GM21737 (cell line): ENCODE measurements around the gene GTF3C6.
"Not testable (repeated sequence)": the region's sequence is repeated elsewhere in the genome, so short reads cannot be mapped to it uniquely, and the experiment has no call there.

ENCODE experiments used
- ATAC-seq: cut with Tn5 transposase; IDR thresholded peaks from one replicate; pipeline ENCODE4 v1.9.1; 2021; ENCODE audit warnings: mild to moderate bottlenecking, moderate library complexity; ENCODE audit not compliant: unreplicated experiment

The GTF3C6 gene, protein sequence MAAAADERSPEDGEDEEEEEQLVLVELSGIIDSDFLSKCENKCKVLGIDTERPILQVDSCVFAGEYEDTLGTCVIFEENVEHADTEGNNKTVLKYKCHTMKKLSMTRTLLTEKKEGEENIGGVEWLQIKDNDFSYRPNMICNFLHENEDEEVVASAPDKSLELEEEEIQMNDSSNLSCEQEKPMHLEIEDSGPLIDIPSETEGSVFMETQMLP

DNA sequence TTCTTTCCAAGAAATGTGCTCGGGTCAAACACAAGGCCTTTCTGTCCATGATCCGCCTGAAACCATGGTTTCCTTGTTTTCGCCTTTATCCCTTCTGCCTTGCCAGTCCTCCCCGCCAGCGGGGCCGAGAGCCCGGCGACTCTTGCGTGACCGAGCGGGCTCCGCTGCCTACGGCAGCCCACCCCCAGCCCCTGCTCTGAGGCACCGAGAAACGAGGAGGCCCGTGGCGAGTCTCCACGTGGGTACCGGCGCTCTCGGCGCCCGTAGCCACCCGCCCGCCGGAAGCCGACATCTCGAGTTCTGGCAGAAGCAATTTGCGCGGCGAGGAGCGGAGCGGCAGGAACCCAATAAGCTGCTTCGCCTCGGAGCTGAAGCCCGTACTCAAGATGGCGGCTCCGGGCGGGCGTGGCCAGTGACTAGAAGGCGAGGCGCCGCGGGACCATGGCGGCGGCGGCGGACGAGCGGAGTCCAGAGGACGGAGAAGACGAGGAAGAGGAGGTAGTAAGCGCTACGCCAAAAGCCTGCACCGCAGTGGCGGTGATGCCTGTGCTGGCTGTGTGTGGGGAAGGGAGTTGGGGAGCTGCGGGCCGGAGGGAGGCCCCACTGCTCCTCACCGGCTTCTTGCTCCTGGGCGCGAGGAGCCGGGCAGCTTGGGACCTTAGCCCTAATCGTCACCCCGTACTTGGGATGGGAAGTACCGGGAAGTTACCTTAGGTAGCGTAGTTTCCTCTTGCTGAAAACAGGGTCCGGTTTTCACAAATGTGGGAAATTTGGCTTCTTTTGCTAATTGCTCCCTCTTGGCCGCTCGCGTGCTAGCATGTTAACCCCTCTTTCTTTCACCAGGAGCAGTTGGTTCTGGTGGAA, at the start of gene GTF3C6:
Gene GTF3C6 (plus strand): TSS at position 378 of the 864 bp plus-strand sequence. CDS start 64 bp downstream, at position 442.
- peak; percentile 97 for ATAC-seq

- ATAC-seq: no peak
These were observed 27.7 kb upstream of the GTF3C6 start for GRCh38 chr6:110930781-110931180.

DNA sequence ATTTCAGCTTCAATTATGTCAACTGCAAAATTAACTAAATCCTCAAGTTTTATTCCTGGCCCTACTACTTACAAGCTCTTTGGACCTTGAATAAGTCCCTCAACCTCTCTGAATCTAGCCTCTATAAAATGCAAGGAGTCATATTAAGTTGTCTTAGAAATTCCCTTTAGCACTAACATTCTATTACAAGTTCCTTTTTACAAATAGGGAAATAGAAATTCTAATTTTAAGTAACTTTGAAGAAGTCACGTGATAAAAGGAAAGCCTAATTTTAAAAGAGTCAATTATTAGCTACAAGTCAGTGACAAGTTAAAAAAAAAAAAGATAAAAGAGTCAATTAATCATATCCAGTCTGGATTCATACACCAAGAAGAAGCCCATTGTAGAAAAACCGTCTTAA, 24.6 kb upstream of the GTF3C6 start:
- ATAC-seq: no peak

DNA sequence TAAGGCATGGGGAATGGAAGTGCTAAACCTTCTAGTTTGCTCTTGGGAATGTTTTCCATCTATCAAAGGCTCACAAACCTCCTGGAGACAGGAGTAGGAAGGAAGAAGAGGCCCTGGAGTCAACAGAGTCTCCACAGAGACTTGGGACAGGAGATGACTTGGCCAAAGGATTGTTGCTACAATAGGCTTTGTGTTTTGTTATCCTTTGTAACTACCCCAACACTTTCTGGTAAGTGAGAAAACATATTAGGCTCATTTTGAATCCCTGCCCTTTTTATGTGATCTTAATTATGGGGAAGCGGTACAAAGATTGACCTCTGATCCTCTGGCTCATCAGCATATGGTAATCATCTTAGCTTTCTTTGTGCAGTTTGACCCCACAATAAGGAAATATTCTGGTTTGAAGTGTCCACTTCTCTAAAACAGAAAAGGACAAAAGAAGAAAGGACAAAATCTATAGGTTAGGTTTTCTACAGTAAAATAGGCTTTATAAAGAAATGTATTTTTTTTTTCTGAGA, 24.1 kb upstream of the GTF3C6 start:
- ATAC-seq: no peak

GRCh38 chr6:110935171-110935570, 23.3 kb upstream of the GTF3C6 start:
- ATAC-seq: no peak

DNA sequence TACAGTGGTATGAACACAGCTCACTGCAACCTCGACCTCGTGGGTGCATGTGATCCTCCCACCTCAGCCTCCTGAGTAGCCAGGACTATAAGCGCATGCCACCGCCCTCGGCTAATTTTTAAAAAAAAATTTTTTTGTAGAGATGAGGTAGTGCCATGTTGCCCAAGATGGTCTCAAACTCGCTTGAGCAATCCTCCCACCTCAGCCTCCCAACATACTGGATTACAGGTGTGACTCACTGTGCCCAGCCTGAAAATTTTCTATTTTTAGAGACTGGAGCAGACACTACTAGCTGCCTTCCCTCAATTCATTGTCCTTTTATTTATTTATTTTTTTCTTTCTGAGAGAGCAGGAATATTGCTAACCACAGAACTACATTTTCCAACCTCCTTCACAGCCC, 20.3 kb upstream of the GTF3C6 start:
- no peak for ATAC-seq

GRCh38 chr6:110939429-110940200, 18.9 kb upstream of the GTF3C6 start:
- ATAC-seq: no peak

- peak; percentile 99 for ATAC-seq
These were observed 13.8 kb upstream of the GTF3C6 start for GRCh38 chr6:110944681-110945151.

- no peak for ATAC-seq
These were observed 12.0 kb upstream of the GTF3C6 start for GRCh38 chr6:110946498-110946897.

GRCh38 chr6:110949679-110950285, 8.7 kb upstream of the GTF3C6 start:
- no peak for ATAC-seq

- no peak for ATAC-seq
These were observed 8.1 kb upstream of the GTF3C6 start for GRCh38 chr6:110950440-110950839.

DNA sequence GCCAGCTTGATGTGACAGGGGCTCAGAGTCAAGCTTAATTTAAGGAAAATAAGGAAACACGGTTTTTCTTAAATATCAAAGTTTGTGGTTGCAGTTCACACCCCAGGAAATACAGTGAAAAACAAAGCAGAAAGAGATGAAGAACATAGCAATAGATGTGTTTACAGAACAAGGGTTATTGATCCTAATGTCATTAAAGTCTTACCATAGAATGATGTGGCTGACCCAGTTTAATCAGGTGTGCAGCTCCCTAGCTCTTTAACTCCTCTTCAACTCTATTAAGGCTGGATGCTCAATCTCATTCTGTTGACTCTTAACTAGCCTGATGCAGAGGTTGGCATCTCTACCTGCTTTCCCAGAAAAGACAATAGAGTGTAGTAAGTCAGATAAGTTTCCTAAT, 7.5 kb upstream of the GTF3C6 start:
- ATAC-seq: no peak

DNA sequence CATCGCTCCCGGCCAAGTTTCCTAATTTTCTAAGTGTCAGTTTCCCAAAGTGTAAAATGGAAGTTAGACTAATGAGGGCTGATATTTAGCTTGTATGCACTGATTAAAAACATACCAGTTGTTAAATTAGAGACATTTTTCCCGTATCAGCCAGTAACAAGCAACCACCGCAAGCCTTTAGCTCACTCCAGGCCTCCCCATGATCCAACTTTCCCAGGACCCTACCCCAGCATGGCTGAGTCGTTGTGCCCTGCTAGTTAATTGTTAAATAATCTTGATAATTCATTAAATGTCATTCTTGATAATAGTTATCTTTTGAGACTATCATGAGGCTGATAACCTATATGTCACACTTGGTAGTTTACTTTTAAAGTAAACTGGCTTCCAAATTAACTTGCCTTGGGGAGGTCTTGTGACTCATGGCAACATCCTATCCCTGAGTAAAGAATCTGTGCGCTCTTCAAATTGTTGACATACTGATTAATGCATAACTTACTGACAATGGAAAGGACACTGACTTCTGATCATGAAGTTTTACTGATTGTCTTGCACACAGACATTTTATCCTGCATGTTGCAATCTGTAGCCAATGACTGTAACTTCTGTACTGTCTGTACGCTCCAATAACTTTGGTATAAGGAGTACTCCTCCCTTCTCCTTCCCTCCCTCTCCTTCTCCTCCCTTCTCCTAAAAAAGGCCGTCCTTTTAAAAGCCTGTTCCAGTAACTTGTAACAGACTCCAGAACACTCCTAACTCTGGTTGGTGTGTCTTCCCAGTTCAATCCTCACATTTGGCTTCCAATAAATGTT, 6.3 kb upstream of the GTF3C6 start:
- ATAC-seq: no peak

- no peak for ATAC-seq
These were observed 4.7 kb upstream of the GTF3C6 start for GRCh38 chr6:110953633-110954303.

DNA sequence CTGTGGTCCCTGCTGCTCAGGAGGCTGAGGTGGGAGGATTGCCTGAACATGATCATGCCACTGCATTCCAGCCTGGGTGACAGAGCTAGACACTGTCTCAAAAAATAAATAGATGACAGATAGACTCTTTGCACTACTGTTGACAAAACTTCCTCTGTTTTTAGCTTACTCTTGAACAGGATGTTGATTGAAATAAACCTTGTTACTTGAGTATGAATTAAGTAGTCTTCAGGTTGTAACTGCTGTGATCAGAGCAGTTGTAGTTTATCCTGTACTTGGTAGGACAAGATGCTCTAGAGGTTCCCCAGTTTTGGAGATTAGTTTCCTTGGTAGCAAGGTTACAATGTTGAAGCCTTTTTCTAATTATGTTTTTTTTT, 1.5 kb downstream of the GTF3C6 start:
- no peak for ATAC-seq

DNA sequence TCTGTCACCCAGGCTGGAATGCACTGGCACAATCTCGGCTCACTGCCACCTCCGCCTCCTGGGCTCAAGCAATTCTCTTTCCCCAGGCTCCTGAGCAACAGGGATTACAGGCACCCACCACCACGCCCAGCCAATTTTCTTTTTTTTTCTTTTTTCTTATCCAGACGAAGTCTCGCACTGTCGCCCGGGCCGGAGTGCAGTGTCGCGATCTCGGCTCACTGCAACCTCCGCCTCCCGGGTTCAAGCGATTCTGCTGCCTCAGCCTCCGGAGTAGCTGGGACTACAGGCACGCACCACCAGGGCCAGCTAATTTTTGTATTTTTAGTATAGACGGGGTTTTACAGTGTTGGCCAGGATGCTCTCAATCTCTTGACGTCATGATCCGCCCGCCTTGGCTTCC, 4.1 kb downstream of the GTF3C6 start:
- not testable (repeated sequence) for ATAC-seq

GRCh38 chr6:110965629-110966229, 7.2 kb downstream of the GTF3C6 start:
- ATAC-seq: no peak

DNA sequence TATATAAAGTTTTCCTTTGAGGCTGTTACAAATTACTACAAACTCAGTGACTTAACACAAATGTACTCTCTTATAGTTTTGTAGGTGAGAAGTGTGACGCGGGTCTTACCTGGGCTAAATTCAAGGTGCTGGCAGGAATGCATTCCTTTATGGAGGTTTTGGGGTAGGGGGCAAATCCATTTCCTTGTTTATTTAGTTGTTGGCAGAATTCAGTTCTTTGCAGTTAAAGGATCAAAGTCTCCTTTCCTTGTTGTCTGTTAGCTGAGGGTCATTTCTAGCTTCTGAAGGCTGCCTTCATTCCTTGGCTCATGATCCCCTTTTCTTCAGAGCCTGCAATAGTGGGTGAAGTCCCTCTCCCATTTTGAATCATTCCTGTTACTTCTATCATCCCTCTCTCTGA, 10.2 kb downstream of the GTF3C6 start:
- not testable (repeated sequence) for ATAC-seq

GRCh38 chr6:110971468-110971867, 13.0 kb downstream of the GTF3C6 start:
- ATAC-seq: no peak
